Measurements from ENCODE around the gene C2CD2L.
"Not testable (repeated sequence)": the region's sequence is repeated elsewhere in the genome, so short reads cannot be mapped to it uniquely, and the experiment has no call there.

C2CD2L gene

DNA sequence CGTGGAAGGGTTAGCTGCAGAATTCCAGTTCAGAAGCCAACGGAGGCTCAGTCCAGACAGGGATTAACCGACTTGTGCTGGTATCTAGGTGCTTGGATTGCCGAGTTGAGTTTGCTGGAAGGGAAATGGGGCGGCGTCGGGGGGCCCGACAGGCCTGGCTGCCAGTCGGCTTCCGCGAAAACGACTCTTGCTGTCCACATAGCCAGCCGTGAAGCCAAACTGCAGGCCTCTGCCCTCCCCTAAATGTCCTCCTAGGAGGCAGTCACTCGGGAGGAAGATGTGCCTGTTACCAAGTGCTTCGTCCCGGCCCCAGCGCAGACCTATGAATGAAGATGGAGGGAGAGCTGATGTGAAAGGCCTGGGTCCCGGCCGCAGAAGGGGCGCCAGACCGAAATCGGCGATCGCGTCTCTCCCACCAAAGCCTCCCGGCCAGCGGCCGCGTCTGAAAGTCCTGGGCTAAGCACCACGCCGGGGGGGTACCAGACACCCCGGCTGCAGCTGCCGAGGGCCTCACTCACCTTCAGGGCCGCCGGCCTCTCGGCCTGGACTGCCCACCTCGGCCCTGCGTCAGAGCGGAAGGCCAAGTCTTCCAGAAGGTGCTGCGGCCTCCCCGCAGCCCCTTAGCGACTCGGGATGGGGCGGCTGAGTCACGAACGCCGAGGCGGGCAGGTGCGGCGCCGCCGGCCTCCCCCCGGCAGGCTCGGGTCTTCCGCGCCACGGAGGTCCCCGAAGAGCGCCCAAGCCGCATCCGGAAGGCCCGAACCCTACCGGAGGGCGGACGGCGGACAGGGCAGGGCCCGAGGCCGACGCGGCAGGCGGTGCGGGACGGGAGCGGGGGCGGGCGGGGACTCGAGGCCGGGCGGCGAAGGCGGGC is 13.0 kb upstream of the C2CD2L start:
- peak in 1 of 2 experiments; percentile 25 for DNase-seq

DNA sequence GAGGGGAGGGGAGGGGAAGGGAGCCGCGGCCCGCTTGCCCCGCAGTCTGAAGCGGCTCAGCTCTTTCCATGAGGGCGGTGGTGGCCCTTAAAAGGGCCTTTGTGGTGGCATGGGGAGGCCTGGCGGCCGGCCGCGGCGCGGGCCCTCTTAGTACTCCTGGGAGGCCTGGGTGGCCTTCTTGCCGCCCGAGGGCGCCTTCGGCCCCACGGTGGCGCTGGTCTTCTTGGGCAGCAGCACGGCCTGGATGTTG is 12.4 kb upstream of the C2CD2L start:
- DNase-seq, result peak in 1 of 2 experiments; percentile 69

DNA sequence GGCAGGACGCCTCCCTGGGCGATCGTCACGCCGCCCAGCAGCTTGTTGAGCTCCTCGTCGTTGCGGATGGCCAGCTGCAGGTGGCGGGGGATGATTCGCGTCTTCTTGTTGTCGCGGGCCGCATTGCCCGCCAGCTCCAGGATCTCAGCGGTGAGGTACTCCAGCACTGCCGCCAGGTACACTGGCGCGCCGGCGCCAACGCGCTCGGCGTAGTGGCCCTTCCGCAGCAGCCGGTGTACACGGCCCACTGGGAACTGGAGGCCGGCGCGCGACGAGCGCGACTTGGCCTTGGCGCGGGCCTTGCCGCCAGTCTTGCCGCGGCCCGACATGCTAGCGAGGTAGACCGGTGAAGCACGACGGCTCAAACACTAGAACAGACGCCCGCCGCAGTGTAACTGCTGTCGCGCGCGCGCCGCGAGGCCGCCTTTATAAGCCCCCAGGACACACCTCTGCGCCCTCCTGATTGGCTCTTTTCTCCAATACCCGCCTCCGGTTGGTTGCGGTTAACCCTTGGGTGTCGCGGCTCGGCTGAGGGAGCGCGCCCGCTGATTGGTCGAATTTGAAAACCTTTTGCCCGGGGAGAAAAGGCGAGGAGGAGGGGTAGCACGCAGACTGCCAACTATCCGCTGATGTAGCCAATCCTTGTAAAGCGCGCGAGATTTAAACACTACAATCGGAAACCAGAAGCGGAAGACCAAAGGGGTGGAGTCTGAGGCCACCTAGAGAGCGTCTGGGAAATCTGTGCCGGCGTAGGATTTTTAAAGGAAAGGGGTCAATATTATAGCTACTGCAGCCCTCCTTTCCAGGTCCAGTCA is 11.9 kb upstream of the C2CD2L start:
- DNase-seq, result peak; percentile 98 to 99

DNA sequence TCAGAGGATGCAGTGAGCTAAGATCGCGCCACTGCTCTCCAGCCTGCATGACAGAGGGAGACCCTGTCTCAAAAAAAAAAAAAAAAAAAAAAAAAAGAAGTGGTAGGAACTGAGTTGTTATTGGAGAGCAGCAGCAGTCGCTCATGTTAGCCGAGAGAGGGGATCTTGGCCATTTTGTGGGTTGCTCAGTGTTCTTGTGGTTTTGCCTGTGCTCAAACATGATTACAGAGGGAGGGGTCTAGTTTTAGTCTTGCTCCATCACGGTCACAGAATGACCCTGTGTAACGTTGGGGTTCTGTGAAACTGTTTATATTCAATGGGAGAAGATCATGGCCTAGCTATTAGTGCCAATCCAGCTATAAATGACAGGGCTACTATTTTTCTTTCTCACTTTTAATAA is 7.4 kb upstream of the C2CD2L start:
- DNase-seq, result no peak

DNA sequence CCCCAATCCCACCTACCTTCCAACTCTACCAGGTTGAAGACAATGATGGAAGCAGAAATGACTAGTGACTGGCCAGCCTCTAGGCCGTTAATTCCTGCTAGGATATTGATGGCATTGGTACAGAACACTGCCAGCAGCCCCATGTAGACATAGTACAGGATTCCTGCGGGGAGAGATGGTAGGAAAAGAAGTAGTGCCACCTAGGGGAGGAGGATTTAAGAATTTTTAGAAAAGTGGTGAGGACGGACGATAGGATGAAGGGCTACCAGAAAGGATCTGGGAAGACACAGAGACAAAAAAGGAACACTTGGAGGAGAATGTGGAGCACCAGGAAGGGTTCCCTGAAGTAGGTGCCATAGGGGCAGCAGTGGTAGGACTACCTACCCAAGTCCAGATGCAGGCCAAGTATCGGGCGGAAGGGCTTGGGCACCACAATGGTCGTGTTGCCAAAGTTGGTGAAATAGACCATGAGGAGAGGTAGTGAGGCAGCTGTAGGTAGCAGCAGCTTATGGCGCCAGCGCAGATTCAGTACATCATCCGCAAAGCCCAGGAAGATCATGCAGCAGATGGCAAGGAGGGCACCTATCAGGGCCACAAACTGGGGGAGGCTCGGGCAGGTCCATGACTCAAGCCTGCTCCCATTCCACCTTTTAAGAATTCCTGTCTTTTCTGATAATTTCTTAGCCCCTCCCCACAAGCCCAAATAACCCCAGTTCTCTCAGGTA is 6.7 kb upstream of the C2CD2L start:
- peak in 1 of 2 experiments; percentile 64 for DNase-seq

DNA sequence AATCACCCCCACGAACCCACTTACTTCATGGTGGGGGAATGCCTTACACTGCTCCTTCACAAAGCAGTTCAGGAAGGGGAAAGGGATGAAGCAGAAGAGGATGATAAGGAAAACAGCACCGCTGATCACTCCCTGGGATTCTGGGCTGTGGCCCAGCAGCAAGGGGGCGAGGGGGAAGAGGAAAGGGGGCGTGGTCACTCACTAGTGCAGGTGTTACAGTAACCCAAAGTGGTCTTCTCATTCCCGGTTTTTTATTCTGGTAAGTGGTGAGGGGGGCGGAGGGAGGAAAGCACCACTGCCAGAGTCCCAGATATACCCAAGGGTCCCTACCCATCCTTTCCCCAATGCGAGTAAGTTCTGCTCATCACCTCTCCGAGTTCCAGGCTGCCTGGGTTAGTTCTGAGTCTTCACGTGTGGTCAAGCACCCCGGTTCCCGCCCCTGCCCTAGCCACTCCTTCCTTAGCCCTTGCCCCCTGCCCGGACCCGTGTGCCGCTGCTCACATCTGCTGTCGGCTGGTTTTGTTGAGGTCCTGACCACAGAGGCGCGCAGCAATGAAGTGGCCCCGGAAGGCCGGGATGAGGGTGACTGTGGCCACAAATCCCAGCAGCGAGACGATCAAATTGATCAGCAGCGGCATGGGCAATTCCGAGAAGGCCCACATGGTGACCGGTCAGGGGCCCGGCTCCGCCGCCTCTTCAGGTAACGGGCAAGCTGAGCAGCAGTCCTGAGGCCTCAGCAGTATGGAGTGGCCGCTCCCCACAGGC is 6.0 kb upstream of the C2CD2L start:
- DNase-seq, result peak in 1 of 2 experiments; percentile 64

DNA sequence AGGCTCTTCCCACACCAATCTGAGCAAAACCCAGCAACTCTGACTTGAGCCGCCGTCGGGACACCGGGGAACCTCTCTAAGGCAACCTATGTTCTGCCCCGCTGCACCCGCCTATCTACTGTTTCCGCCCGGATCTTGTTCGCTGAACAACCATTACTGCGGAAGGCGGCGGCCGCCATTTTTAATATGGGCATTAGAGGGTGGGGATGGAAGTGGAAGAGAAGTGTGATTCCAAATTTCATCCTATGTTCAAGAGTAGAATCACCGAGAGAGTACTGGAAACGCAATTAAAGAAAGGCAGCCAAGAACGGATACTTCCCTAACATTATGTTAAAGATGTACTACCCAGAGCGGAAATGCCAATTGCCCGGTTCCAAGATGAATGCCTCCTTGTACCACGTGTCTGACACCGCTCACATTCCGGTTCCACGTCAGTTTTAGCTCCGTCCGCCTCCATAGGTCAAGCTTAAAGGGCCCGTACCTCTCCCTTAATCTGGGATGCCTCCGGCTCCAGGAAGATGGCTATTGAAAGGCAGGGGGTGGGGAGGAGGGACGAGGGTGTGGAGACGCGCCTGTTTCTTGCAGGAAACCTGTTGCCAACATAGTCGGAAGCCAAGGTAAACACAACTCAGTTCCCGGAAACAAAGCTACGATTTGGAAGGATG is 5.3 kb upstream of the C2CD2L start, which contains the start of gene DPAGT1:
Gene DPAGT1 (minus strand): TSS at position 95 of the 665 bp plus-strand sequence. CDS start 198 bp downstream, outside the sequence.
- peak; percentile 94 to 98 for DNase-seq

DNA sequence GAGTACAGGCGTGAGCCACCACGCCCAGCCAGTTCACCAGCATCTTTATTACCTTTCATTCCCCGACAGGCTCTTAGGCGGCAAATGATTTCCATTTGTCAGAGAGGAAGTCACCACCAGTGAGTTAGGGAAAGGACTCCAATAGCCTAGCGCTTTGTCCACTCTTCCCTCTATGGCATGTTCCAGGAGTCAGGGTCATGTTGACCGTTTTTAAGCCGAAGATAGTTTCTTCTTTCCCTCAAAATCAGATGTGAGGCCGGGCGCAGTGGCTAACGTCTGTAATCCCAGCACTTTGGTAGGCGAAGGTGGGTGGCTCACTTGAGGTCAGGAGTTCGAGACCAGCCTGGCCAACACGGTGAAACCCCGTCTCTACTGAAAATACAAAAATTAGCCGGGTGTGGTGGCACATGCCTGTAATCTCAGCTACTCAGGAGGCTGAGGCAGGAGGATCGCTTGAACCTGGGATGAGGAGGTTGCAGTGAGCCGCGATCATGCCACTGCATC is 3.9 kb upstream of the C2CD2L start:
- not testable (repeated sequence) for DNase-seq

DNA sequence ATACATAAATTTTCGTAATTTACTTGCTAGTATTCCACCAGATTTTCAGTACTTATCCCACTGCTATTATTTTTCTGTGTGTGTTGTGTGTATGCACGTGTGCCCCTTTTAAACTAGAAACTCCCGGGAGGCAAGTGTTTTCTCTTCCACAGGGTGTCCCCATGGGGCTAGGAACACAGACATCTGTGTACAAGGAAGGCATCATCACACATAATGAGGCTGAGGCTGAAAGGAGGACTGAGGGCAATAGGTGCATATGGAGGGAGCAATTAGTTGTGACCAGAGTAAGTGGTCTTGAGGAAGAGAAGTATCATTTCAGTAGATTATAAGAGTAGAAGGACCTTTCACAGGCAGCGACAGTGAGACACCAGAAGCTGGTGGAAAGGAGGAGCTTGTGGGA is 3.4 kb upstream of the C2CD2L start:
- no peak for DNase-seq

DNA sequence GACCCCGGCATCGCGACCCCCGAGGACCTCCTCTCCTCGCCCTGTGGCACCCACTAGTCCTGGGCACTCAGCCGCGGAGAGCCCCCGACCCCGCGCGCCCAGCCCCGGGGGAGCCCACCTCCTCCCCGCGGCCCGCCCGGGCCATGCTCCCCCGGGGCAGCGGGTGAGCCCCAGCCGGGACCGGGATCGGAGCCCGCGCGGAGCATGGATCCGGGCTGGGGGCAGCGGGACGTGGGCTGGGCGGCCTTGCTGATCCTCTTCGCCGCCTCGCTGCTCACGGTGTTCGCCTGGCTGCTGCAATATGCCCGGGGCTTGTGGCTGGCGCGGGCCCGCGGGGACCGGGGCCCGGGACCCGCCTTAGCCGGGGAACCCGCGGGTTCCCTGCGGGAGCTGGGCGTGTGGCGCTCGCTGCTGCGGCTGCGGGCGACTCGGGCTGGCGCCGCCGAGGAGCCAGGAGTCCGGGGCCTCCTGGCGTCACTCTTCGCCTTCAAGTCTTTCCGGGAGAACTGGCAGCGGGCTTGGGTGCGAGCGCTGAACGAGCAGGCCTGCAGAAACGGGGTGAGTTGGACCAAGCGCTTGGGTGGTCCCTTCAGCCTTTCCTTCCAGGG is 498 bp downstream of the C2CD2L start:
- no peak for DNase-seq

DNA sequence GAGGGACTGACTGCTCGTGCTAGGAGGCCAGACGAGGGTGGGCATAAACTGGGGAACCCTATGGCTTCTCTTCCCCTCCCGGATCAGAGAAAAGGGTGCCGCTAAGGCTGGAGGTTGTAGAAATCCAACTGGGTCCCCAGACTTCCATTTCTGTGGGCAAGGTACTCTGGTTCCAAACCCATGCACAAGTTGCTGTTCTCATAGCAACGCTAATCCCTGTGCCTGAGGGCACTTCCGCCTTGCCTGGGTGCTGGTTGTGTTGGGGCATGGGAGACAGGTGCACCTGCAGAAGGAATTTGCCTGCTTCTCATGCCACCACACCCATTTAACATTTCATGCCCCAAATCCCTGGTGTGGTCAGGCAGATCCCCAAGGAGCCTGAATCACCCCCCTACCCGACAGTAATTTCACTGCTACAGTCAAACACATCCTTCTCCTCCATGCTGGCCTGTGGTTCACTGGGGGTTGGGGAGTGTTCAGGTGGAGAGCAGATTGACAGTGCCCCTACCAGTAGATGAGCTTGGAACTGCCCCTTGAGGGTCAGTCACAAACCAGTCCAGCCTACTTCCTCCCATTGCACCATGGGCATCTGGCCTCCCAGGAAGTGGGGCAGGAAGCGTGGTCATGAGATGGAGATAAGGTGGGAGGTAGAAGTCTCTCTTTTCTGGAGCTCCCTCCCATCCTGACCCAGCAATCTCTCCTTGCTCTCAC is 1.2 kb downstream of the C2CD2L start:
- peak; percentile 39 to 48 for DNase-seq

DNA sequence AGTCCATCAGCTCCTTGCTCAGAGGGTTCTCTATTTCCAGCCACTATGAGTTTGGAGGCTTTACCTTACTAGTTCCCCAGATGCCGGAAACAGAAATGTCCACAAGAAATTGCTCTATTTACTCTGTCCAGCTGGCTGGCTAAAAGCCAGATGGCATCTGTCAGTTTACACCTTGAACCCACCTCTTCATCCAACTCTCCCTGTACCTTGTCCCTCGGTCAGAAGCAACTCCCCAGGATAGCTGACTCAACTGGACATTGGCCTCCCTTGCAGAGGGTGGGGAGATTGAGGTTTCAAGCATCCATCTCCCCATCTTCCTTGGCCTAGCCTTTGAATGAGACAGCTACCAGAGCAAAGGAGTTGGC is 1.7 kb downstream of the C2CD2L start:
- no peak for DNase-seq

DNA sequence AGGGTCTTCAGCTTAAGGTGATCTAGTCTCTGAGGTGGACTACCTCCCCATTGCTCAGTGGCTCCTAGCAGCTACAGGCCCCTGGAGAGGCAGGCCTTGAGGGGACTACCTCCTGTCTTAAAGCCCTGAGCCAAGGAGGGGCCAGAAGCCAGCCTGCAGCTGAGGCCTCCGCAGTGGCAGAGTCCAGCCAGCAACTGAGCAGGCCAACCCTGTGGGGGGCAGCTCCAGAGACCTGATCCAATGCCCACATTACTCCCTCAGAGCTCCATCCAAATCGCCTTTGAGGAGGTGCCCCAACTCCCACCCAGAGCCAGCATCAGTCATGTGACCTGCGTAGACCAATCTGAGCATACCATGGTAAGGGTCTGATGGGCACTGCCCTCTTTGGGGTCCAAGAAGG is 2.7 kb downstream of the C2CD2L start:
- DNase-seq, result no peak

DNA sequence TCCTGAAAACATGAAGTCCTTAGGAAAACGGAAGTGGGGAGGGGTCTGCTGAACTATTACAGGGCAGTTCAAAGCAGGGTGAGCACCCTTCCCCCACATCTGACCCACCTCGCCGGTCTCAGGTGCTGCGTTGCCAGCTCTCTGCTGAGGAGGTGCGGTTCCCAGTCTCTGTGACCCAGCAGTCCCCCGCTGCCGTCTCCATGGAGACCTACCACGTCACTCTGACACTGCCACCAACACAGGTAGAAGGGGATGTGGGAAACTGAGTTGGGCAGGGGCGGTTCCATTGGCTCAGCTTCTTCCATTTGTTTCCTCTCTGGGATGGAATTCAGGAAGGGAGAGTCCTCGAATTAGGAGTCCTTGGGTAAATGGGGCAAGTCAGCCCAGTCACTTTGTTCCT is 3.3 kb downstream of the C2CD2L start:
- no peak for DNase-seq

DNA sequence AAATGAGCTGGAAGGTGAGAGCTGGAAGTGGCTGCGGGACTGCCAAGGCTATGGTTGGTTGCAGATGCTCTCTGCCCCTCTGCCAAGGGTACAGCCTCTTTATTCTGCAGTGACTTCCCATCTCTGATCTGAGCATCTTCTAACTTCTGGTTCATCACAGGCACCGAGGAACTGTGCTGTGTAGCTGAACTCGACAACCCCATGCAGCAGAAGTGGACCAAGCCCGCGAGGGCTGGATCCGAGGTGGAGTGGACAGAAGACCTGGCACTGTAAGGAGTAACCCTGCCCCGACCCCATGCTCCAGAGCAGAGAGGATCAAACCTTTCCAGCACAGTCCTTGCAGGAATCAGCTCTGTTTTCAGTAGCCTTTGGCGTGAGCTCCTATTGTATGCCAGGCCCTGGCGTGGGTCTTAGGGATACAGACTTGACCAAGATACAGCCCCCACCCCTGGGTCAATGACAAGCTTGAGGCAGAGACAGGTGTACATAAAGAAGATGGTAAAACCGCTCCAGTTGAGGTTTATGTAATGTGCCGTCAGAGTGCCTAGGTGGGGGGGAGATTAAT is 4.3 kb downstream of the C2CD2L start:
- no peak for DNase-seq

DNA sequence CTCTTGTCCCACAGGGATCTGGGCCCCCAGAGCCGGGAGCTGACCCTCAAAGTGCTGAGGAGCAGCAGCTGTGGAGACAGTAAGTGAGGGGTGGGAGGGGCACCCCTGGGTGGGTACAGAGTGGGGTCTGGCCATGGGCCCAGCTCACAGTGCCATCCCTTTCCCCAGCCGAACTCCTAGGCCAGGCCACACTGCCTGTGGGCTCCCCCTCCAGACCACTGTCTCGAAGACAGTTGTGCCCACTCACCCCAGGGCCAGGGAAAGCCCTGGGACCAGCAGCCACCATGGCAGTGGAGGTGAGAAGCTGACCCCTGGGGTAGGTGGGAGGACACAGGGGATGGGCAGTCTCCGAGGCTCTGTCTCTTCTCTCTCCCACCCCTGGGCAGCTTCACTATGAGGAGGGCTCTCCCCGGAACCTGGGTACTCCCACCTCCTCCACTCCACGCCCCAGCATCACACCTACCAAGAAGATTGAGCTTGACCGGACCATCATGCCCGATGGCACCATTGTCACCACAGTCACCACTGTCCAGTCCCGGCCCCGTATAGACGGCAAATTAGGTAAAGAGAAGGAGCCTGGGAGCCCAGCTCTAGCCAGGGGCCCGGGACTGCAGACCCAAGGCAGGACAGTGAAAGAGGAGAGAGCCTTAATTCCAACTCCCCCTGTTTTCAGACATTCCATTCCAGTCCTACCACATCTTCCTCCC is 5.3 kb downstream of the C2CD2L start:
- DNase-seq, result no peak

DNA sequence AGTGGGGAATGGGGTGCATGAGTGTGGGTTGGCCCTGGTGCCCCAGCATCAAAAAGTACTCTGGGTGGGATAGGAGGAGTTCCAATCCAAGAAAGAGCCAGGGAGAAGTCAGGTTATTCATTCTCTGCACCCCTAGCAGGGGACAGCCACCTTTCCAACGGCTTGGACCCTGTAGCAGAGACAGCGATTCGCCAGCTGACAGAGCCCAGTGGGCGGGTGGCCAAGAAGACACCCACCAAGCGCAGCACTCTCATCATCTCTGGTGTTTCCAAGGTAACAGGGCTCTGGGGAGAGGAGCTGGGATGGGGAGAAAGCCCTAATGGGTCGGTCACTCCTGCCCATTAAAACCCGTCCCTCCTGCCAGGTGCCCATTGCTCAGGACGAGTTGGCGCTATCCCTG is 6.6 kb downstream of the C2CD2L start:
- no peak for DNase-seq

DNA sequence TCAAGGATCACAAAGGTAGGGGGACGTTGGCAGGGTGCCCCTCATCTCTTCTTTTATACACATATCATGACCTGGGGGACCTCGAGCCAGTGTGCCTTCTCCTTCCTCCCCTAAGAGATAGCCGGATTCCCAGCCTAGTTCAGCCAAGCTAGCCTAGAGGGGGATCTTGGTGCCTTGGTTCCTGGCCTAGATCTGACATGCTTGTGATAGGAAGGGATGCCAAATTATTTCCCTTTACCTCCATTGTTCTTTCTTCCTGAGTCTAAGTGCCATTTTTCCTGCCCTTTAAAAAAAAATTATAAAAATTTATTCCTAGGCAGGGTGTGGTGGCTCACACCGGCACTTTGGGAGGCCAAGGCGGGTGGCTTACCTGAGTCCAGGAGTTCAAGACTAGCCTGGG is 7.2 kb downstream of the C2CD2L start:
- DNase-seq, result no peak

DNA sequence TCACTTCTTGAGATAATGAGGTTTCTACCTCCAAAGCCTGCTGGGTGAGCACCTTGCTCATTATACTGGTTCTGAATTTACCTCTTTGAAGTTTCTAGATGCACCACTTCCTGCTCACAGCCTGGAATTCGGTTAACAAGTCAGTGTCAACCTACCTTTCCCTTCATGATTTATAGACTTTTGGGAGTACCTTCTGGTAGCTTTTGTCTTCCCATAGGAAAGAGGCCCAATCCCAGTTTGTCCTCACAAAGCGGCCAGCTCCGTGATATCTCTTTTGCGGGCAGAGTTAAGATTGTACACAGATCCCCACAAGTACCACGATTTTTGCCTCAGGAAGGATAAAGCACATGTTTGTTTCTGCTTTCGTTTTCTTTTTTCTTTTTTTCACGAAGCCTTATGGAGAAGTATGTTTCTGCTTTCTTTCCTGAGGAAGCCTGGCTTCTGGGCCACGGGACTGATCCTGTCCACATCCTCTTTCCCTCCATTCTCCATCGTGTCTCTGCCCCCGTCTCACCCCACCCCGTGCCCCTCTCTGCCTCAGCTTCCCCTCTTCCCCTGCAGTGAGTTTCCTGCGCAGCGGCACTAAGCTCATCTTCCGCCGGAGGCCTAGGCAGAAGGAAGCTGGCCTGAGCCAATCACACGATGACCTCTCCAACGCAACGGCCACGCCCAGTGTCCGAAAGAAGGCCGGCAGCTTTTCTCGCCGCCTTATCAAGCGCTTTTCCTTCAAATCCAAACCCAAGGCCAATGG is 8.5 kb downstream of the C2CD2L start:
- DNase-seq, result no peak
